NCI-H460 (cell line): Measurements from ENCODE around the gene CRADD. TPM values are rescaled to one million over a fixed set of nuclear protein-coding genes. Genes with fewer than 3 reads are reported as not detected.
"Not testable (repeated sequence)": the region's sequence is repeated elsewhere in the genome, so short reads cannot be mapped to it uniquely, and the experiment has no call there.

Experiments
- DNase-seq: peaks from one replicate; pipeline ENCODE4 v3.0.0-alpha.2; 2016; ENCODE audit warnings: low read depth; ENCODE audit errors: extremely low read depth
- small RNA-seq, 2 experiments: library from RNA; depleted of rRNA; stranded (forward); fragments of <200 nt; gene quantifications; one replicate each; pipeline ENCODE3, GENCODE V24; 2014
- total RNA-seq: library from RNA; depleted of rRNA; stranded (reverse); fragments of >200 nt; shearing (Covaris generic); gene quantifications from 2 replicates; pipeline ENCODE4 v1.2.3, GENCODE V29; 2014; rRNA removed

Gene CRADD
- total RNA-seq, 1 experiment from 2014 or later, result 20.5 TPM

GRCh38 chr12:93918900-93919299 lies 241.7 kb downstream of the CRADD start:
- DNase-seq, result no peak

GRCh38 chr12:93921521-93921920 lies 244.3 kb downstream of the CRADD start:
- no peak for DNase-seq

GRCh38 chr12:93922583-93923006 lies 245.4 kb downstream of the CRADD start:
- no peak for DNase-seq

- no peak for DNase-seq
Measured at GRCh38 chr12:93924367-93924766, 247.2 kb downstream of the CRADD start.

GRCh38 chr12:93925585-93926205 lies 248.5 kb downstream of the CRADD start:
- DNase-seq, result no peak

- no peak for DNase-seq
Measured at GRCh38 chr12:93926237-93926636, 249.1 kb downstream of the CRADD start.

- not testable (repeated sequence) for DNase-seq
Measured at GRCh38 chr12:93929081-93929480, 251.9 kb downstream of the CRADD start.

GRCh38 chr12:93937812-93938211 lies 260.6 kb downstream of the CRADD start:
- DNase-seq, result no peak

- no peak for DNase-seq
Measured at GRCh38 chr12:93938317-93938716, 261.1 kb downstream of the CRADD start.

- DNase-seq, result no peak
Measured at GRCh38 chr12:93938931-93939330, 261.8 kb downstream of the CRADD start.

- DNase-seq, result no peak
Measured at GRCh38 chr12:93939641-93940325, 262.6 kb downstream of the CRADD start.

GRCh38 chr12:93943780-93944179 lies 266.6 kb downstream of the CRADD start:
- DNase-seq, result no peak

GRCh38 chr12:93944201-93944600 lies 267.0 kb downstream of the CRADD start:
- no peak for DNase-seq

Small RNA genes lying within 50 kb of the gene (small RNA-seq; reads per million reads assigned to genes)
- gene RN7SL630P, result 0 to 0.02 reads per million in 2 experiments

Other genes with a start within 250 kb of the CRADD start
- 157 and 184 TPM in 2 replicates for gene UBE2N, start 235.4 kb upstream of the CRADD start, total RNA-seq
- 178 and 180 TPM in 2 replicates for gene MRPL42, start 209.9 kb upstream of the CRADD start, total RNA-seq
- gene SOCS2, start 104.7 kb upstream of the CRADD start, total RNA-seq, result 27.1 and 32.8 TPM in 2 replicates